ENCODE measurements around the gene HDAC3. TPM values are rescaled to one million over a fixed set of nuclear protein-coding genes. Genes with fewer than 3 reads are reported as not detected.

Gene HDAC3
- total and polyA plus RNA-seq, 2 donors (not counting 1 experiment from before 2014, with no cell fraction given): 85.5 to 94.0 TPM

DNA sequence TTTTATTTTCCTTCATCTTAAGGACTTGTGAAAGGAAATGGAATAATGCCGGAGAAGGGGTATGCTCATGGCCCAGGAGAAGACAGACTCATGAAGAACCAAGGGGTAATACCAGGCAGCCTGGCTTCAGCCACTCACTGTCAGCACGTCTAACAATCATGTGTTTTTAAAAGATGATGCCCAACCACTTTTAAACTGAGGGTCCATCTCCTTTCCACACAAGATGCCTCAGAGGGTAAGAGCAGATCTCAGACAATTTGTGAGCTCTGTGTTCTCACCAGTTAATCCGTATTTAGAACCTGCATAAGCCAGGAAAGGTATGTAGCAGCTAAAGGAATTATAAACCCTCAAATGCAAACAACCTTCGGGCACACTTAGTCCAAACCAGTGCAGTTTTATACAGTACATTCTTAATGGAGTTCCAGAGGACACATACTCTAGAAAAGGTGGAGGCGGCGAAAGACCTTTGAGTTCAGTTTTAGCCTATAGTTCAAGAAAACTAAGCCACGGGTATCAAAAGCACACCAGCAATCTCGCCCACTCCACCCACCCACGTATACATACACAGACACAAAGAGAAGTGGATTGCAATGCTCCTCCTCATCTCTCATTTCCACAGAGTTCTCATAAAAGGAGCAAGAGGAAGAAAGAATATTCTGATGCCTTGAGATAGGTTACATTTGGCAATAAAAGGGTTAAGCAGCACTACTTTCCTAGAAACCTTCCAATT lies 20.5 kb downstream of the HDAC3 start:
- CTCF ChIA-PET: interaction anchor here (0.7 to 28.1 kb wide), 8 partner anchors 9 to 971 kb away, joined by 3 to 760 read pairs (median 21); partner anchors contain the start of genes HDAC3, RELL2 and TAF7
- WGBS (ENCODE audit: insufficient coverage): 71% methylated on average over 2 of the region's 9 CpGs
- intact Hi-C loops (cut with micrococcal nuclease): no loop called here
- Histone ChIP-seq H3K79me2 (ENCODE audit: control insufficient read depth, insufficient read depth, low read length) (peaks cover 91% of the 10 kb centered on the region), H4K20me1 (ENCODE audit: control insufficient read depth, insufficient read depth, low read length, poor library complexity, severe bottlenecking) (peaks cover 9% of the 10 kb centered on the region), H3K9ac (ENCODE audit: low read length) (peak overlapping the region; percentile 93), H3K4me1 (ENCODE audit: control insufficient read depth in 2 of 2, insufficient read depth in 2 of 2, low read length in 2 of 2) (peaks cover 37 to 48% of the 10 kb centered on the region in 2 donors), H3K4me2 (replicated peaks; ENCODE audit: low read depth, low read length, poor library complexity, severe bottlenecking) (peak overlapping the region; percentile 84), H3K27me3 (replicated peaks in 1 of 4; ENCODE audit: control extremely low read depth in 1 of 4, control insufficient read depth in 3 of 4, insufficient read depth in 4 of 4, low read length in 3 of 4) (no peaks in the 10 kb centered on the region), H3K9me3 (ENCODE audit: control extremely low read depth in 1 of 3, control insufficient read depth in 2 of 3, insufficient read depth in 1 of 3, low read length in 2 of 3) (peaks cover 0 to 4% (median 0%) of the 10 kb centered on the region in 3 donors), H3K36me3 (replicated peaks in 1 of 2; ENCODE audit: control extremely low read depth in 1 of 2, control insufficient read depth in 1 of 2, extremely low read depth in 1 of 2, insufficient read depth in 2 of 2, low read length in 1 of 2) (peaks cover 2 to 15% of the 10 kb centered on the region in 2 experiments), H3K27ac (ENCODE audit: low read length in 2 of 2) (peak overlapping the region; percentile 11 to 92), H3K4me3 (ENCODE audit: control extremely low read depth in 1 of 5, extremely low read depth in 1 of 5, insufficient read depth in 1 of 5, low read depth in 2 of 5, low read length in 4 of 5) (peak overlapping the region in 3 of 5 experiments; percentile 13 to 92 (median 84)), H2AFZ (ENCODE audit: insufficient read depth, low read depth, low read length, poor library complexity, severe bottlenecking) (no peak overlapping the region)
- TF ChIP-seq, protein P1, sequence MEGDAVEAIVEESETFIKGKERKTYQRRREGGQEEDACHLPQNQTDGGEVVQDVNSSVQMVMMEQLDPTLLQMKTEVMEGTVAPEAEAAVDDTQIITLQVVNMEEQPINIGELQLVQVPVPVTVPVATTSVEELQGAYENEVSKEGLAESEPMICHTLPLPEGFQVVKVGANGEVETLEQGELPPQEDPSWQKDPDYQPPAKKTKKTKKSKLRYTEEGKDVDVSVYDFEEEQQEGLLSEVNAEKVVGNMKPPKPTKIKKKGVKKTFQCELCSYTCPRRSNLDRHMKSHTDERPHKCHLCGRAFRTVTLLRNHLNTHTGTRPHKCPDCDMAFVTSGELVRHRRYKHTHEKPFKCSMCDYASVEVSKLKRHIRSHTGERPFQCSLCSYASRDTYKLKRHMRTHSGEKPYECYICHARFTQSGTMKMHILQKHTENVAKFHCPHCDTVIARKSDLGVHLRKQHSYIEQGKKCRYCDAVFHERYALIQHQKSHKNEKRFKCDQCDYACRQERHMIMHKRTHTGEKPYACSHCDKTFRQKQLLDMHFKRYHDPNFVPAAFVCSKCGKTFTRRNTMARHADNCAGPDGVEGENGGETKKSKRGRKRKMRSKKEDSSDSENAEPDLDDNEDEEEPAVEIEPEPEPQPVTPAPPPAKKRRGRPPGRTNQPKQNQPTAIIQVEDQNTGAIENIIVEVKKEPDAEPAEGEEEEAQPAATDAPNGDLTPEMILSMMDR (IDR thresholded peaks at IDR 0.05): no peak
- TF ChIP-seq EZH2 (IDR thresholded peaks at IDR 0.05; ENCODE audit: borderline replicate concordance, insufficient read depth, low read depth, low read length, poor library complexity, severe bottlenecking): no peak
- POLR2A ChIA-PET: interaction anchor here (0.7 to 4.4 kb wide), 4 partner anchors 8 to 24 kb away, joined by 3 to 34 read pairs (median 7); partner anchors contain the start of genes HDAC3 and RELL2
- no peaks in the 10 kb centered on the region for H3K27me3 Mint-ChIP-seq
- peaks cover 68% of the 10 kb centered on the region for H3K4me1 Mint-ChIP-seq
- H3K27ac Mint-ChIP-seq: peak overlapping the region; percentile 81
- no peaks in the 10 kb centered on the region for H3K9me3 Mint-ChIP-seq (ENCODE audit: insufficient read depth)
- H3K4me3 Mint-ChIP-seq: peak overlapping the region; percentile 93
- no peak for ATAC-seq (ENCODE audit: low read depth)
- DNase-seq: no peak

DNA sequence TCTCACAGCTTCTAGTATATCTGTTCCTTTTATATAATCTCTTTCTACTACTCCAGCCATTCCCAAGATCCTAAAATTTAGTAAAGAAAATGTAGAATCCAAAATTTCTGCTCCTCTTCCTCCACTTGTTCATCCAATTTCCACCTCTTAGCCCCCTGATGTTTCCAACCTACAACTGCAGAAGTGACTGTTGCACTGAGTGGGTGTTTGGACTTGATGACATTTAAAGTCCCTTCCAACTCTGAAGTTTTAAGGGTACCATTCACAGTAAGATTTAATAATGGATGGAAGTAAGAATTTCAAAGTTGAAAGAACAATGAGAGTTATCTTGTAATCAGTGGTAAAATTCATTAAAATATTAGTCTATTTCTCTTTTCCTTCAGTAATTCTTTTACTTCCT lies 23.3 kb downstream of the HDAC3 start:
- peaks cover 0 to 2% of the 10 kb centered on the region in 2 experiments for H3K36me3 ChIP-seq (replicated peaks in 1 of 2; ENCODE audit: control extremely low read depth in 1 of 2, control insufficient read depth in 1 of 2, extremely low read depth in 1 of 2, insufficient read depth in 2 of 2, low read length in 1 of 2)
- no peaks in the 10 kb centered on the region for H3K27me3 Mint-ChIP-seq
- peaks cover 41 to 60% of the 10 kb centered on the region in 2 donors for H3K4me1 ChIP-seq (ENCODE audit: control insufficient read depth in 2 of 2, insufficient read depth in 2 of 2, low read length in 2 of 2)
- peak overlapping the region in 1 of 2 donors; percentile 12 for H3K27ac ChIP-seq (ENCODE audit: low read length in 2 of 2)
- H3K9ac ChIP-seq (ENCODE audit: low read length): no peak overlapping the region
- H3K79me2 ChIP-seq (ENCODE audit: control insufficient read depth, insufficient read depth, low read length): peaks cover 99% of the 10 kb centered on the region
- POLR2A ChIA-PET: no interaction called here
- ATAC-seq (ENCODE audit: low read depth) (no peak), DNase-seq (no peak)
- intact Hi-C loops (cut with micrococcal nuclease): no loop called here
- no peak overlapping the region for H3K27ac Mint-ChIP-seq
- no peak overlapping the region for H2AFZ ChIP-seq (ENCODE audit: insufficient read depth, low read depth, low read length, poor library complexity, severe bottlenecking)
- H3K9me3 ChIP-seq (ENCODE audit: control extremely low read depth in 1 of 3, control insufficient read depth in 2 of 3, insufficient read depth in 1 of 3, low read length in 2 of 3): peaks cover 0 to 4% (median 0%) of the 10 kb centered on the region in 3 donors
- no peak overlapping the region for H3K4me3 Mint-ChIP-seq
- H3K9me3 Mint-ChIP-seq (ENCODE audit: insufficient read depth): no peaks in the 10 kb centered on the region
- peaks cover 73% of the 10 kb centered on the region for H3K4me1 Mint-ChIP-seq
- no peak overlapping the region for H3K4me3 ChIP-seq (ENCODE audit: control extremely low read depth in 1 of 5, extremely low read depth in 1 of 5, insufficient read depth in 1 of 5, low read depth in 2 of 5, low read length in 4 of 5)
- H4K20me1 ChIP-seq (ENCODE audit: control insufficient read depth, insufficient read depth, low read length, poor library complexity, severe bottlenecking): peaks cover 15% of the 10 kb centered on the region
- TF ChIP-seq EZH2 (IDR thresholded peaks at IDR 0.05; ENCODE audit: borderline replicate concordance, insufficient read depth, low read depth, low read length, poor library complexity, severe bottlenecking): no peak
- TF ChIP-seq, protein P1 (IDR thresholded peaks at IDR 0.05): no peak
- peak overlapping the region; percentile 9 for H3K4me2 ChIP-seq (replicated peaks; ENCODE audit: low read depth, low read length, poor library complexity, severe bottlenecking)
- CTCF ChIA-PET: interaction anchor here (1.0 to 28.1 kb wide), 3 partner anchors 21 to 28 kb away, joined by 3 to 760 read pairs (median 5); no protein-coding TSS in a partner anchor
- no peaks in the 10 kb centered on the region for H3K27me3 ChIP-seq (replicated peaks in 1 of 4; ENCODE audit: control extremely low read depth in 1 of 4, control insufficient read depth in 3 of 4, insufficient read depth in 4 of 4, low read length in 3 of 4)

Data from B cell (primary cell).